OCI-LY1 (cell line): Measurements from ENCODE around the gene GRK2.

Source experiments
- EZH2 ChIP-seq: fragments of 200-600 bp; sonication (generic), shearing (Covaris generic); IDR thresholded peaks from 2 replicates; pipeline ENCODE4 v1.8.0; 2017; ENCODE audit warnings: borderline replicate concordance, mixed run types, mild to moderate bottlenecking, antibody characterized with exemption, low read length, moderate library complexity, mixed read lengths
- TF ChIP-seq, protein P1 (sequence below): fragments of 200-600 bp; sonication (generic), shearing (Covaris generic); IDR thresholded peaks from 2 replicates; pipeline ENCODE4 v1.5.1; 2017; ENCODE audit warnings: mild to moderate bottlenecking, antibody characterized with exemption, low read length, moderate library complexity, mixed read lengths

DNA sequence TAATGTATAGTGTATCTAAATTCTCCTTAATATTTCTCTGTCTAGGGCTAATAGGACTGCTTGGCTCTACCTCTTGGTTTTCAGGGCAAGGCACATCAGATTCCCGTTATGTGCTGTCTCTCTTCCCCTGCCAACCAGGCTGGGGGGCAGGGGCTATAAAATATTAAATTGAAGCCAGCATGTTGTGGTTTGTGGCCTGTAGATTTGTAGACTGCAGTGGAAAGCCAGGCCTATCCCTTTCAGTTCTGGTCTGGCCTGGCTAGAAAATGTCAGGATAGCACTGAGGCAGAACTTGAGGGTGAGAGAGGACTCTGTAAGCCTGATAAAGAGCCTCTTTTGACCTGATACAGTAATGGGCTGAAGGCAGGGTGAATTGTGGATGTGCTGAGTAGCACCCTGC is 14.4 kb upstream of the GRK2 start:
- TF ChIP-seq, protein P1, sequence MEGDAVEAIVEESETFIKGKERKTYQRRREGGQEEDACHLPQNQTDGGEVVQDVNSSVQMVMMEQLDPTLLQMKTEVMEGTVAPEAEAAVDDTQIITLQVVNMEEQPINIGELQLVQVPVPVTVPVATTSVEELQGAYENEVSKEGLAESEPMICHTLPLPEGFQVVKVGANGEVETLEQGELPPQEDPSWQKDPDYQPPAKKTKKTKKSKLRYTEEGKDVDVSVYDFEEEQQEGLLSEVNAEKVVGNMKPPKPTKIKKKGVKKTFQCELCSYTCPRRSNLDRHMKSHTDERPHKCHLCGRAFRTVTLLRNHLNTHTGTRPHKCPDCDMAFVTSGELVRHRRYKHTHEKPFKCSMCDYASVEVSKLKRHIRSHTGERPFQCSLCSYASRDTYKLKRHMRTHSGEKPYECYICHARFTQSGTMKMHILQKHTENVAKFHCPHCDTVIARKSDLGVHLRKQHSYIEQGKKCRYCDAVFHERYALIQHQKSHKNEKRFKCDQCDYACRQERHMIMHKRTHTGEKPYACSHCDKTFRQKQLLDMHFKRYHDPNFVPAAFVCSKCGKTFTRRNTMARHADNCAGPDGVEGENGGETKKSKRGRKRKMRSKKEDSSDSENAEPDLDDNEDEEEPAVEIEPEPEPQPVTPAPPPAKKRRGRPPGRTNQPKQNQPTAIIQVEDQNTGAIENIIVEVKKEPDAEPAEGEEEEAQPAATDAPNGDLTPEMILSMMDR, result no peak
- TF ChIP-seq EZH2, result no peak
